Measurements from ENCODE around the gene MLYCD.
"Not testable (repeated sequence)": the region's sequence is repeated elsewhere in the genome, so short reads cannot be mapped to it uniquely, and the experiment has no call there.

Gene MLYCD

DNA sequence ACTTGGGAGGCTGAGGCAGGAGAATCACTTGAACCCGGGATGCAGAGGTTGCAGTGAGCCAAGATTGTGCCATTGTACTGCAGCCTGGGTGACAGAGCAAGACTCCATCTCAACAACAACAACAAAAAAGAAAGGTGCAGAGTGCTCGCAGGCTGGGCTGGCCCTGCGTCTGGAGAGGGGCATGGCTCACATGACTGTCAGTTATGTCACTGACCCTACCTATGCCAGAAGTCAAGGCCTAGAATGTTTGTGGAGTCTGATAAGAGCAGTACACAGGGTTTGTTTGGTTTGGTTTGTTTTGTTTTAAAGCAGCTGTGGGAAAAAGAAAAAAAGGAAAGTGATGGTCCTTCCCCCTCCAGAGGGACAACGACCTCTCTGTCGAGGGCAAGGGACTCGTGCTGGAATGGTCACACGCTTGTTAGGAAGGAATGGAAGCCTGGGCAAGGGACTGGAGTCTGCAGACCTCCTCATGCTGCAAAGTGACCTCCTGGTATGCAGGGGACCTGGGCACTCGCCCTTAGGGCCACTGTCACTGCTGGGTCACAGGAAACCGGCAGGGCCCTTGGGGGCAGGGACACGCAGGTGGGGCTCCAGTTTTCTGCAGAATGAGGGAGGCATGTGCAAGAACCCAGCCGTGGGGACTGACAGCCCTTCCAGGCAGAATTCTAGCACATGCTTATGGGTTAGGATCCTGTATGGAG, 44.0 kb downstream of the MLYCD start:
- no peak for DNase-seq

DNA sequence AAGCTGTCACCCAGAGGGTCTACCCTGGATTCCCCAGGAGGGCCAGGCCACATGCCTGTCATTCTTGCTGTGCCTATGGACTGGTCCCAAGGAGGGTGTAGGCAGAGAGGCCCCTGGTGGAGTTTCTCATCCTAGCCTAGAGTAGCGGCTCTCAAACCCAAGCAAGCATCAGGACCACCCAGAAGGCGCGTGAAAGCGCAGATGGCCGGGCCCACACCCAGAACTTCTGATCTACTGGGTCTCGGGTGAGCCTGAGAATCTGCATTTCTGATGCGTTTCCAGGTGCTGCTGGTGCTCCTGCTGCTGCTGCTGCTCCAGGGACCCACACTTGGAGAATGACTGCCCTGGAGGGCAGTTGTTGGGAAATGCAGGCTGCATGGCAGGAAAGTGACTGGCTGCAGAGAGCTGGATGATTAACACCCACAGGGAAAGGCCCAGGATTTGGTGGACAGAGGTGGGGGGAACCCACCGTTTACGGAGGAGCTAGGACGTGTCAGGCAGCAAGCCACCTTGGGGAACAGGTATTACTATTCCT, 44.7 kb downstream of the MLYCD start:
- DNase-seq: no peak

DNA sequence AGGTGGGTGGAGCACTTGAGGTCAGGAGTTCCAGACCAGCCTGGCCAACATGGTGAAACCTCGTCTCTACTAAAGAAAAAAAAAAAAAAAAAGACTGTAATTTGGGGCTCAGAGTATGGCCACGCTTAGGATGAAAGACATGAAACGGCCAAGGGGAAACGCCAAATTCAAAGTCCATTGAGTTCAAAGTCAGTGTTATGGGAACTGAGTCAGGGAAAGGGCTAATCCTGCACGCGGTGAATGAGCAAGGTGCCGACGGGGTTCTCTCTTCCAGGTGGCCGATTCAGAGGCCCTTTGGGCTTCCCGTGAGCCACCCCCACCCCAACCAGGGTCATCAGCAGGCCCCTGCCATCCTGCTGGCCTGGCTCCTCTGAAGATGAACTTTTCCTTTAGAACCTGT, 46.7 kb downstream of the MLYCD start:
- DNase-seq: no peak

DNA sequence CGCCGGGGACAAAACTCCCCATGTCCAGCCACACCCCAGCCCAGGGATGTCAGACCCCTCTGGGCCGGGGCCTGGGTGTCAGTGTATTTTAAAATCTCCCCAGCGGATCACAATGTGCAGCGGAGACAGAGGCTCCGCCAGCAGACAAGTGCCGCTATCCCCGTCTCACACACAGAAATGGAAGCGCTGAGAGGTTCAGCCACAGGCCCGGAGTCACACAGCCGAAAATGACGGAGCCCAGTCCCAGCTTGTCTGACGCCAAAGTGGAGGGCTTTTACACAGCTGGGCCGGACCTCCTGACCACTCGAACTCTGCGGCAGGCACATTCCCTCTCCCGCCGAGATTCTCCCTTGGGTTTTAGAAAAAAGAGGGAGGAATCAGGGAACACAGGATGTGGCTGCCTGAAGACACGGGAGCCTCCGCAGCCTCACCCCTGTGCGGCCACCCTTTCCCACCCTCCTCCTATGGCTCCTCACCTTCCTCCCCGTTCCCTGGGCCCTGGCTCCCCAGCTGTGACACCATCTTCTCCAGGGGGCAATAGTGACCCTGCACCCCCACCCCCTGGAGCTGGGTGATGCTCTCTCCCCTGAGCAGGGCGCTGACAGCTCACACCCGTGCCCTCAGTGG, 47.4 kb downstream of the MLYCD start:
- no peak for DNase-seq

DNA sequence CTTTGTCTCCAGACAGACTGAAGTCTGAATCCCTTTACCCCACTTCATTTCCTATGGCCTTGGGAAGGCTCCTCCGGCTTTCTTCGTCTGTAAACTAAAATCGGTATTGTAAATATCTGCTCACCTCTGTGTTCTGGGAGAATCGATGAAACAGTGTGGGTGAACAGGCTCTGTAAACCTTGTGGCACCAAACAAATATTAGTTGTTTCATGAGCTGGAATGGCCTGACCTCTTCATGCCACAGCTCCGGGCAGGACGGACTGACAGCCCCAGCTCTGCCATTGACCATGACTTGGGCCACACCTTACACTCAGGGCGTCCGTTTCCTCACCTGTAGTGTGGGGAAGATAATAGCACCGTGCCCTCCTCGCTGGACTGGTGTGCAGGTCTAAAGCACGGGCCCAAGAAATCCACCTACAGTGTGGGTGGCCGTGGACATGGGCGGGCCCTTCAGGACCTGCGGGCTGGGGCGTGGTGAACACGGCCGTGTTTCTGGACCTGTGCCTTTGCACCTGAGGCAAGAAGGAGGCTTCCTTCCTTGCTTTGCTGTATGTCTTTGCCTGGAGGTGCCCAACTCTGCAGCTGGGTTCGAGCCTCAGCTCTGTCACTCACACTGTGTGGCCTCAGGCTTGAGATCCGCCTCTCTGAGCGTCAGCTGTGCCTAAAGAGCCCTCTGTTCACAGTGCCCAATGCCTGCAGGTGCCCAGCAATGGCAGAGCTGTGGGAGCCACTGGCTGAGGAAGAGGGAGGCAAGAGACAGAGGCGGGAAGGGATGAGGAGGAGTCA, 48.1 kb downstream of the MLYCD start:
- DNase-seq: no peak

DNA sequence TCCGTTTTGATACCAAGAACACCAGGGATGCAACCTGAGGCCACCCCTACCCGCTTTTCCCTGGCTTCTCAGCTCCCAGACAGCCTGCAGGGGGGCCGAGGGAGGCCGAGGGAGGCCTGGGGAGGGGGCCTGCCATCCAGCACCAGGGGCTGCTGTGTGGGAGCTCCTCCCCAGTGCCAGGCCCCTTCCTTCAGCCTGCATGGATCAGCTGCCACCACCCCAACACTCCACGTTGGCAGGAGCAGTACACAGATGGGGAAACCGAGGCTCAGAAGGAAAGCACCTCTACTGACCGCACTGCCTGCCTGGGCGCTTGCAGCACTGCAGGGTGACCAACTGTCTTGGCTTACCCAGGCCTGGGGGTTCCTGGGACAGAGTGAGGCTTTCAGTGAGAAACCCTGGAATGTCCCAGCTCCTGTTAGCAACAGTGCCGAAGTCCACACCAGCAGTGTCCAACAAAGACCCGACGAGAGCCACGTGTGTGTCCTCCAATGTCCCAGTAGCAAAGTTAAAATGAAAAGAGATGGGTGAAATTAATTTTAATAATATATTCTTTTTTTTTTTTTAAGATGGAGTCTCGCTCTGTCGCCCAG, 48.8 kb downstream of the MLYCD start:
- no peak for DNase-seq

DNA sequence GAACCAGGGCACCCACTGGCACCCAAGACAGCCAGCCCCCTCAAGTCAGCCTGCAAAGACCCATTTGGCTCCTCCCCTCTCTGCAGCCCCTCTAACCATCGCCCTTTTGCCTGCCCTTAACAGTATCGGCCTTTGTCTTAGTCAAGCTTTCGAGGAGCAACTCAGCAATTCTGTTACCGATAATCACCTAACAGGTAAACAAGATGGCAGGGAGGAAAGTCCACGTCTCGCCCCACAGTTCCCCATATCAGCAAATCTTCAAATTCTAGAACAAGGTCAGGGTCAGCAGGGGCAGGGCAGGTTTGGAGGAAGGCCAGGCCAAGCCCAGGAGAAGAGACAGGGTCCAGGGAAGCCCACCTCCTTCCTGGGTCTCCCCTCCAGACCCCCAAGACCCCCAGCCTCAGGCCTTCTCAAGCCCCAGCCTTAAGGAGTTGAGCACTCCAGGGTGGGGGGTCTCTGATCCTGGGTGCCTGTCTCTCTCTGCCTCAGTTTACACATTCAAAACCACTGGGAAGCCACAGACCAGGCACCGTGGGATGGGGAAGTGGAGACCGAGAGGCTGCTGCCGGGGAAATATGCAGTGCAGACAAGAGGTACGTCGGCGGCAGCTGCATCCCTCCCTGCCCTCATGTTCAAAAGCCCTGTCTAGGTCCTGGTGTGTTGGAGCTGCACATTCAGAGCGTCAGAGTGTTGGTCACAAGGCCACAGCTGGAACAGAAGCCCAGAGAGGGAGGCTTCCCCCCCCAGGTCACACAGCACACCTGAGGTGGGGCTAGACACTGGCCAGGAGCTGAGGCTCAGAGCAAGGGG, 50.2 kb downstream of the MLYCD start:
- DNase-seq: no peak

- no peak for DNase-seq
Measured at GRCh38 chr16:83949724-83950001, 50.7 kb downstream of the MLYCD start.

- DNase-seq: not testable (repeated sequence)
Measured at GRCh38 chr16:83950862-83951399, 52.0 kb downstream of the MLYCD start.

DNA sequence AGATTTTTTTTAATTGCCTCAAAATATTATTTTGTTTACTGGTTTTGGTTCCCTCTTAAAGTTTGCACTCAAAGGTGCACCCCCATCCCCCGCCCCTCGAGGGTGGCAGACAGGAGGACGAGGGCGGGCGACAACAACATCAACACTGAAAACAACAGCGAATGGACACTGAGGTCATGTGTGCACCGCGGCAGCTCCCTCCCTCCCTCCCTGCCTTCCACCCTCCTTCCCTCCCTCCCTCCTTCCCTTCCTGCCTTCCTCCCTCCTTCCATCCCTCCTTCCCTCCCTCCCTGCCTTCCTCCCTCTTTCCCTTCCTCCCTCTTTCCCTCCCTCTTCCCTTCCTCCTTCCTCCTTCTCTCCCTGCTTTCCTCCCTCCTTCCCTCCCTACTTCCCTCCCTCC, 52.6 kb downstream of the MLYCD start:
- no peak for DNase-seq

GRCh38 chr16:83952587-83952939, 53.6 kb downstream of the MLYCD start:
- DNase-seq: no peak

- peak; percentile 73 to 78 for DNase-seq
Measured at GRCh38 chr16:83952940-83953795, 54.3 kb downstream of the MLYCD start, which contains the start of gene OSGIN1. OSGIN1 (plus strand) TSS chr16:83953240; CDS start chr16:83957672, 4,432 bp downstream.

DNA sequence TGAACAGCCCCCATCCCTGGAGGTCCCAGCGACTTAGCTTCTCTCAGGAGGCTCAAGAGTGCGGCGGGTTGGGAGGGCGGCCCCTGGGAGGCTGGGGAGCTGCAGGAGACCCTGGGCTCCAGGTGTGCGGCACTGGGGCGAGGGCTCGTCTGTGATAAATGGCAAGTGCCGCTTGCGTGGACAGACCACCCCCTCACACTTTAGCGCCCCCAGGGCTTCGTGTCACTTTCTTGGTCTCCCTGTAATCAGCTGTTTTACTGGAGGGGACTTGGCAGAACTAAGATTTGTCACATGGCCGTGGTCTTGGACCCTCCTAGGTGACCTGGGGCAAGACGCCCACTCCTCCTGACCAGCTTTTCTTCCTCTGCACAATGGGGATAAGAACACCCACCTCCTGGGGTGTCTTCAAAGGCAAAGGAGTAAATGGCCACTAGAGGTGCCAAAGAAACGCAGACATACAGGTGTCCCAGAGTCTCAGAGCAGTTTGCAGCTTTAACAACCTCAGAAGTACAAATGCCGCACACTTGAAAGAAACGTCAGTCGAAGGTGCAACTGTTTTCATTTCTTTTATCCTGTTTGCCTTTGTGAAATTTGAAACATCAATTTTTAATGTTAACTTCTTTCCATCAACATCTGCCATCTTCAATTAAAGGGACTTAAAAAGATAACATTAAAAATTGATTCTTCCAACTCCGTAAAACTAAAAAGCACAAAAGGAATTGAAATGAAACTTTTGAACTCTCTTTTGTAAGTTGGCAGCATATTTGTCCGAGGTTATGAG, 55.1 kb downstream of the MLYCD start:
- DNase-seq: no peak

- no peak for DNase-seq
Measured at GRCh38 chr16:83954577-83955016, 55.7 kb downstream of the MLYCD start.

- DNase-seq: no peak
Measured at GRCh38 chr16:83955218-83956130, 56.6 kb downstream of the MLYCD start.

- DNase-seq: peak; percentile 18 to 29
Measured at GRCh38 chr16:83956336-83957289, 57.7 kb downstream of the MLYCD start.

DNA sequence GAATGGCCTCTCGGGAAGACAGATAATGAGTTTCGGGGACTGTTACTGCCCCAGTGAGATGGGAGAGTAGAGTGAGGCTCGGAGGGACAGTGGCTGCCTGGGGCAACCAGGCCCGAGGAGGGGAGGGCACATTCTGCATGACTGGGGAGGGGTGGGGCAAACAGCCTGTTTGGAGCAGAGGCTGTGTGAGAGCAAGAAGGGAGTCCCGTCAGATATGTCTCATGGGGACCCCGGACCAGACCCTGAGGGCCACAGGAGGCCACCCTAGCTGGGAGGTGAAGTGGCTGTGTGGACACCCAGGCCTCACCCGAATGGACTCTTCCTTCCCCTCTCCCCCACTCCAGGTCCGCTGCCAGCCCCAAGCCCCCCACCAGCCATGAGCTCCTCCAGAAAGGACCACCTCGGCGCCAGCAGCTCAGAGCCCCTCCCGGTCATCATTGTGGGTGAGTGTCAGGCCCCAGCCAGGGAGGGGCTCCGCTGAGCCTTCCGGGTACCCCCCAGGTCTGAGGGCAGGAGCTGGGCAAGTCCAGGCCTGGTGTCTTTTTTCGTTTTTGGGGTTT, 58.5 kb downstream of the MLYCD start:
- DNase-seq: no peak
